NCI-H2029 (cell line): ENCODE data around the gene PCDHB3.
"Not testable (repeated sequence)": the region's sequence is repeated elsewhere in the genome, so short reads cannot be mapped to it uniquely, and the experiment has no call there.

Experiments used
- DNase-seq: peaks from one replicate; lab custom pipeline; 2025; lab: John Stamatoyannopoulos, UW

PCDHB3 gene

DNA sequence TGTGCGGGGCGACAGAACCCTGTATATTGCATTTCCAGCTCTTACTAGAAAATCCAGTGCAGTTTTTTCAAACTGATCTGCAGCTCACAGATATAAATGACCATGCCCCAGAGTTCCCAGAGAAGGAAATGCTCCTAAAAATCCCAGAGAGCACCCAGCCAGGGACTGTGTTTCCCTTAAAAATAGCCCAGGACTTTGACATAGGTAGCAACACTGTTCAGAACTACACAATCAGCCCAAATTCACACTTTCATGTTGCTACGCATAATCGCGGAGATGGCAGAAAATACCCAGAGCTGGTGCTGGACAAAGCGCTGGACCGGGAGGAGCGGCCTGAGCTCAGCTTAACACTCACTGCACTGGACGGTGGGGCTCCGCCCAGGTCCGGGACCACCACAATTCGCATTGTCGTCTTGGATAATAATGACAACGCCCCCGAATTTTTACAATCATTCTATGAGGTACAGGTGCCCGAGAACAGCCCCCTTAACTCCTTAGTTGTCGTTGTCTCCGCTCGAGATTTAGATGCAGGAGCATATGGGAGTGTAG is 35.5 kb downstream of the PCDHB3 start:
- DNase-seq, result no peak

DNA sequence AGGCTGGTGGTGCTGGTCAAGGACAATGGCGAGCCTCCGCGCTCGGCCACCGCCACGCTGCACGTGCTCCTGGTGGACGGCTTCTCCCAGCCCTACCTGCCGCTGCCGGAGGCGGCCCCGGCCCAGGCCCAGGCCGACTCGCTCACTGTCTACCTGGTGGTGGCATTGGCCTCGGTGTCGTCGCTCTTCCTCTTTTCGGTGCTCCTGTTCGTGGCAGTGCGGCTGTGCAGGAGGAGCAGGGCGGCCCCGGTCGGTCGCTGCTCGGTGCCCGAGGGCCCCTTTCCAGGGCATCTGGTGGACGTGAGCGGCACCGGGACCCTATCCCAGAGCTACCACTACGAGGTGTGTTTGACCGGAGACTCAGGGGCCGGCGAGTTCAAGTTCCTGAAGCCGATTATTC is 37.1 kb downstream of the PCDHB3 start:
- DNase-seq, result not testable (repeated sequence)

DNA sequence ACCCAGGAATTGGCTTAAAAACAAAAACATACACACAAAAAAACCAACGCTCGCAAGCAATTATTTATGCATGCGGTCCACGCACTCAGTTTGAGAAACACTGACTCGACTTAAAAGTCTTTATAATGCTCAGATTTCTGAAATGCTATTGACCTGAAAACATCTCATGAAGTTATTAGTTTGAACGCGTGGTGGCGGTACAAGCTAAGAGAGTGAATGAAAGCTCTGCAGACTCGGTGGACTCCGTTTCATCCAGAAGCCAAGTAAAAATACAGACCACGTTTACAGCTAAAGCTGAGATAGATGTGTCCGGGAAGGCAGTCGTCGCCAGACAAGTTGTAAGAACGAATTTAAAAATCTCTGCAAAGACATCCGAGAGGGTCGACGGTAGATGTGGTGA is 49.5 kb downstream of the PCDHB3 start, which contains the start of gene PCDHB6:
PCDHB6 (plus strand) TSS at position 246 of the 400 bp plus-strand sequence. CDS start 201 bp downstream, outside the sequence.
- DNase-seq, result no peak

DNA sequence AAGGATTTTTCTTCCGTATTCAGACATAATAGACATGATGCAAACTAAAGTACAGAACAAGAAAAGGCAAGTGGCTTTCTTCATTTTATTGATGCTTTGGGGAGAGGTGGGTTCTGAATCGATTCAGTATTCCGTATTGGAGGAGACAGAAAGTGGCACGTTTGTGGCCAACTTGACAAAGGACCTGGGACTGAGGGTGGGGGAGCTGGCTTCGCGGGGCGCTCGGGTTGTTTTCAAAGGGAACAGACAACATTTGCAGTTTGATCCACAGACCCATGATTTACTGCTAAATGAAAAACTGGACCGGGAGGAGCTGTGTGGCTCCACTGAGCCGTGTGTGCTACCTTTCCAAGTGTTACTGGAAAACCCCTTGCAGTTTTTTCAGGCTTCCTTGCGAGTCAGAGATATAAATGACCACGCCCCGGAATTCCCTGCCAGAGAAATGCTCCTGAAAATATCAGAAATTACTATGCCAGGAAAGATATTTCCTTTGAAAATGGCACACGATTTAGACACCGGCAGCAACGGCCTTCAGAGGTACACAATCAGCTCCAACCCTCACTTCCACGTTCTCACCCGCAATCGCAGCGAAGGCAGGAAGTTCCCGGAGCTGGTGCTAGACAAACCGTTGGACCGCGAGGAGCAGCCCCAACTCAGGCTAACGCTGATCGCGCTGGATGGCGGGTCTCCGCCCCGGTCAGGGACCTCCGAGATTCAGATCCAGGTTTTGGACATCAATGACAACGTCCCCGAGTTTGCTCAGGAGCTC is 50.1 kb downstream of the PCDHB3 start:
- no peak for DNase-seq

DNA sequence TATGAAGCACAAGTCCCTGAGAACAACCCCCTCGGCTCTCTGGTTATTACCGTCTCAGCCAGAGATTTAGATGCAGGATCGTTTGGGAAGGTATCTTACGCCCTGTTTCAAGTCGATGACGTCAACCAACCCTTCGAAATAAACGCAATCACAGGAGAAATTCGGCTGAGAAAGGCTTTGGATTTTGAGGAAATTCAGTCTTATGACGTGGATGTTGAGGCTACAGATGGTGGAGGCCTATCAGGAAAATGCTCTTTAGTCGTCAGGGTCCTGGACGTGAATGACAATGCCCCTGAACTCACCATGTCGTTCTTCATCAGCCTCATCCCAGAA is 50.7 kb downstream of the PCDHB3 start:
- no peak for DNase-seq

DNA sequence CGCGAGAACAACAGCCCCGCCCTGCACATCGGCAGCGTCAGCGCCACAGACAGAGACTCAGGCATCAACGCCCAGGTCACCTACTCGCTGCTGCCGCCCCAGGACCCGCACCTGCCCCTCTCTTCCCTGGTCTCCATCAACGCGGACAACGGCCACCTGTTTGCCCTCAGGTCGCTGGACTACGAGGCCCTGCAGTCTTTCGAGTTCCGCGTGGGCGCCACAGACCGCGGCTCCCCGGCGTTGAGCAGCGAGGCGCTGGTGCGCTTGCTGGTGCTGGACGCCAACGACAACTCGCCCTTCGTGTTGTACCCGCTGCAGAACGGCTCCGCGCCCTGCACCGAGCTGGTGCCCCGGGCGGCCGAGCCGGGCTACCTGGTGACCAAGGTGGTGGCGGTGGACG is 51.4 kb downstream of the PCDHB3 start:
- not testable (repeated sequence) for DNase-seq

DNA sequence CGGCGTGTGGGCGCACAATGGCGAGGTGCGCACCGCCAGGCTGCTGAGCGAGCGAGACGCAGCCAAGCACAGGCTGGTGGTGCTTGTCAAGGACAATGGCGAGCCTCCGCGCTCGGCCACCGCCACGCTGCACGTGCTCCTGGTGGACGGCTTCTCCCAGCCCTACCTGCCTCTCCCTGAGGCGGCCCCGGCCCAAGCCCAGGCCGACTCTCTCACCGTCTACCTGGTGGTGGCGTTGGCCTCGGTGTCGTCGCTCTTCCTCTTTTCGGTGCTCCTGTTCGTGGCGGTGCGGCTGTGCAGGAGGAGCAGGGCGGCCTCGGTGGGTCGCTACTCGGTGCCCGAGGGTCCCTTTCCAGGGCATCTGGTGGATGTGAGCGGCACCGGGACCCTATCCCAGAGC is 51.8 kb downstream of the PCDHB3 start:
- not testable (repeated sequence) for DNase-seq
